NCI-H146 treated with DMSO at 0.1 percent for 48 hours (cell line): ENCODE measurements around the gene SLC8A3.
"Not testable (repeated sequence)": the region's sequence is repeated elsewhere in the genome, so short reads cannot be mapped to it uniquely, and the experiment has no call there.

ENCODE experiments used
- DNase-seq: peaks from one replicate; lab custom pipeline; 2025; ENCODE audit not compliant: unreplicated experiment; lab: John Stamatoyannopoulos, UW

The SLC8A3 gene

GRCh38 chr14:70188659-70189455 lies at the start of gene SLC8A3:
Gene SLC8A3, minus strand, starts transcription at chr14:70188951. Its CDS starts 20,529 bp downstream, at chr14:70168422.
- DNase-seq: peak; percentile 26

GRCh38 chr14:70237710-70238109 lies 49.0 kb upstream of the SLC8A3 start:
- no peak for DNase-seq

GRCh38 chr14:70234066-70234950 lies 45.6 kb upstream of the SLC8A3 start:
- DNase-seq: no peak

- not testable (repeated sequence) for DNase-seq
Observed at GRCh38 chr14:70231756-70232544, 43.2 kb upstream of the SLC8A3 start.

GRCh38 chr14:70229877-70230640 lies 41.3 kb upstream of the SLC8A3 start:
- DNase-seq: not testable (repeated sequence)

- no peak for DNase-seq
Observed at GRCh38 chr14:70213721-70214282, 25.1 kb upstream of the SLC8A3 start.

- no peak for DNase-seq
Observed at GRCh38 chr14:70212752-70213151, 24.0 kb upstream of the SLC8A3 start.

- DNase-seq: no peak
Observed at GRCh38 chr14:70208380-70208779, 19.6 kb upstream of the SLC8A3 start.

GRCh38 chr14:70203686-70204085 lies 14.9 kb upstream of the SLC8A3 start:
- no peak for DNase-seq

GRCh38 chr14:70201994-70202393 lies 13.2 kb upstream of the SLC8A3 start:
- no peak for DNase-seq

GRCh38 chr14:70193396-70193795 lies 4.6 kb upstream of the SLC8A3 start:
- no peak for DNase-seq

- no peak for DNase-seq
Observed at GRCh38 chr14:70192915-70193314, 4.2 kb upstream of the SLC8A3 start.

GRCh38 chr14:70190156-70190555 lies 1.4 kb upstream of the SLC8A3 start:
- no peak for DNase-seq

- DNase-seq: no peak
Observed at GRCh38 chr14:70189456-70190077, 816 bp upstream of the SLC8A3 start.

GRCh38 chr14:70188322-70188658 lies 461 bp downstream of the SLC8A3 start:
- no peak for DNase-seq

- DNase-seq: no peak
Observed at GRCh38 chr14:70186900-70187451, 1.8 kb downstream of the SLC8A3 start.

GRCh38 chr14:70183991-70184390 lies 4.8 kb downstream of the SLC8A3 start:
- no peak for DNase-seq

GRCh38 chr14:70181276-70181675 lies 7.5 kb downstream of the SLC8A3 start:
- DNase-seq: no peak

GRCh38 chr14:70180718-70181117 lies 8.0 kb downstream of the SLC8A3 start:
- DNase-seq: no peak
